Measurements from ENCODE around the gene OTUD1. TPM values are rescaled to one million over a fixed set of nuclear protein-coding genes. Genes with fewer than 3 reads are reported as not detected.

Gene OTUD1
- total RNA-seq, result 13.5 and 15.4 TPM in 2 replicates

GRCh38 chr10:23438547-23439451, at the start of gene OTUD1:
Gene OTUD1, plus strand, starts transcription at chr10:23439075. Its CDS starts 383 bp downstream, at chr10:23439458.

Other genes starting within 250 kb of the OTUD1 start
- gene PTF1A, start 246.8 kb upstream of the OTUD1 start, total RNA-seq, result not detected in 2 replicates
- gene C10orf67, start 94.3 kb upstream of the OTUD1 start, total RNA-seq, result under 0.01 TPM in 1 of 2 replicates, not detected in the other